Esophagus squamous epithelium (tissue), 5 donors: ENCODE measurements around the gene PSMD12. TPM values are rescaled to one million over a fixed set of nuclear protein-coding genes. Genes with fewer than 3 reads are reported as not detected.

Experiments used
- DNase-seq: peaks from one replicate; lab custom pipeline; 2025; lab: John Stamatoyannopoulos, UW
- H3K27ac ChIP-seq, 4 donors: fragments of 200-600 bp; sonication (generic); one replicate each; pipeline ENCODE4 v1.5.1; 2016 to 2019; ENCODE audit warnings: mild to moderate bottlenecking in 1 of 4
- H3K27me3 ChIP-seq, 4 donors: fragments of 200-600 bp; sonication (generic); 1 replicate in 3 of 4; 2 replicates in 1 of 4; pipeline versions ENCODE4 v1.5.1 to v1.6.0; 2017 to 2021; ENCODE audit warnings: antibody characterized with exemption in 1 of 4
- H3K36me3 ChIP-seq, 3 donors: fragments of 200-600 bp; sonication (generic); one replicate each; pipeline ENCODE4 v1.5.1; 2016 to 2019
- H3K4me1 ChIP-seq, 3 donors: fragments of 200-600 bp; sonication (generic); one replicate each; pipeline ENCODE4 v1.5.1; 2017 to 2019
- H3K4me3 ChIP-seq, 4 donors: fragments of 200-600 bp; sonication (generic); 1 replicate in 3 of 4; 2 replicates in 1 of 4; pipeline ENCODE4 v1.5.1; 2016 to 2019; ENCODE audit warnings: mild to moderate bottlenecking in 2 of 4, moderate library complexity in 1 of 4
- H3K9me3 ChIP-seq, 3 donors: fragments of 200-600 bp; sonication (generic); one replicate each; pipeline ENCODE4 v1.5.1; 2016 to 2019
- POLR2A ChIP-seq, 4 donors: fragments of 450-650 bp; IDR thresholded peaks; one replicate each; pipeline ENCODE4 v1.6.1; 2017; ENCODE audit warnings: antibody characterized with exemption in 4 of 4, mild to moderate bottlenecking in 4 of 4, moderate library complexity in 3 of 4
- WGBS, 2 donors: methylation state at CpG; one replicate each; pipeline ENCODE4 v1.1.5; 2018; 5-methylcytosine and 5-hydroxymethylcytosine counted together
- intact Hi-C: fragments of 100-400 bp; cut with DNase I; formaldehyde crosslinking; loops from one replicate; pipeline ENCODE4 v1.15.0; 2022
- small RNA-seq, 4 donors: library from RNA; depleted of rRNA; stranded (forward); fragments of <200 nt; gene quantifications; one replicate each; pipeline ENCODE3, GENCODE V24; 2016
- total RNA-seq, 4 donors: library from RNA; depleted of rRNA; stranded (reverse); fragments of >200 nt; gene quantifications; one replicate each; pipeline ENCODE4 v1.1.0, GENCODE V29; 2016
- TF ChIP-seq, protein P1 (sequence below), 6 experiments: fragments of 450-650 bp in 4 of 6; fragments of 200-600 bp in 2 of 6; sonication (generic) in 2 of 6; IDR thresholded peaks; one replicate each; pipeline ENCODE4 v1.5.1; 2016 to 2019; ENCODE audit warnings: antibody characterized with exemption in 6 of 6, mild to moderate bottlenecking in 4 of 6, moderate library complexity in 4 of 6
- donor health status: DM: yes; HTN: yes; CAD: no.

PSMD12 gene
- total RNA-seq, 4 donors from 2014 or later: 15.9 to 38.1 (median 25.8) TPM

GRCh38 chr17:67290244-67290643 lies 76.1 kb downstream of the PSMD12 start:
- intact Hi-C loops: no loop called here
- 68 to 93% methylated on average over 3 of the region's 3 CpGs for WGBS, 2 donors
- Histone ChIP-seq H3K27ac (no peak overlapping the region), H3K9me3 (no peaks in the 10 kb centered on the region), H3K4me3 (no peak overlapping the region), H3K4me1 (peaks cover 0 to 31% (median 6%) of the 10 kb centered on the region in 3 donors), H3K27me3 (peaks cover 0 to 26% (median 0%) of the 10 kb centered on the region in 4 donors), H3K36me3 (no peaks in the 10 kb centered on the region)
- TF ChIP-seq POLR2A (IDR thresholded peaks at IDR 0.05): no peak
- TF ChIP-seq, protein P1, sequence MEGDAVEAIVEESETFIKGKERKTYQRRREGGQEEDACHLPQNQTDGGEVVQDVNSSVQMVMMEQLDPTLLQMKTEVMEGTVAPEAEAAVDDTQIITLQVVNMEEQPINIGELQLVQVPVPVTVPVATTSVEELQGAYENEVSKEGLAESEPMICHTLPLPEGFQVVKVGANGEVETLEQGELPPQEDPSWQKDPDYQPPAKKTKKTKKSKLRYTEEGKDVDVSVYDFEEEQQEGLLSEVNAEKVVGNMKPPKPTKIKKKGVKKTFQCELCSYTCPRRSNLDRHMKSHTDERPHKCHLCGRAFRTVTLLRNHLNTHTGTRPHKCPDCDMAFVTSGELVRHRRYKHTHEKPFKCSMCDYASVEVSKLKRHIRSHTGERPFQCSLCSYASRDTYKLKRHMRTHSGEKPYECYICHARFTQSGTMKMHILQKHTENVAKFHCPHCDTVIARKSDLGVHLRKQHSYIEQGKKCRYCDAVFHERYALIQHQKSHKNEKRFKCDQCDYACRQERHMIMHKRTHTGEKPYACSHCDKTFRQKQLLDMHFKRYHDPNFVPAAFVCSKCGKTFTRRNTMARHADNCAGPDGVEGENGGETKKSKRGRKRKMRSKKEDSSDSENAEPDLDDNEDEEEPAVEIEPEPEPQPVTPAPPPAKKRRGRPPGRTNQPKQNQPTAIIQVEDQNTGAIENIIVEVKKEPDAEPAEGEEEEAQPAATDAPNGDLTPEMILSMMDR (IDR thresholded peaks at IDR 0.05): no peak
- DNase-seq: no peak

DNA sequence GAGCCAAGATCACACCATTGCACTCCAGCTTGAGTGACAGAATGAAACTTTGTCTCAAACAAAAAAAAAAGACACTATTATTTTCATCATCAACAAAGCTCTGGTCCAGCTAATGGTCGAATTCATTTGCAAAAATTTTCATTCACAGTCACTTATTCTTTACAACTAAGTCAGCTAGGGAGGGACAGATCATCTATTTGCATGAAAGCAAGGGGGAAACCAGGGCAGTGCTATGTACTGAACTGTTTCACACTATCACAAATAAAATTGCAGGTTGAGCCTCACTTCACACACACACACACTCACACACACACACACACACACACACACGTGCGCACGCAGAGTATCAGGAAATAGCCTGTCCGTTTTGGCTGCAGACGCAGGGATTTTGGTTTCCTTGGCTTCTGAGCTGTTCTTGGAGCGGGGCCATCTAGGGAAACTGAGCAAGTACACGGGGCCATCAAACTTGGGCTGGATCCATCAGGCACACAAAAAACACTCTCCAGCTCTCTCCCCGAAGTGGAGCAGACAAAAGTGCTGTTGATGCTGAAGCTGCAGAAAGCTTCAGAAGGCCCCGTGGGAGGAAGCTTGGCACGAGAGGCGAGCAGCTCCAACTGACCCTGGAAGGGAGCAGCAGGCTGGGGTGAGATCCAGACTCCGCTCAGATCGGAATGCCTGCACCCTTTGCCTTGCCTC lies 77.0 kb downstream of the PSMD12 start:
- DNase-seq: no peak
- intact Hi-C loops: no loop called here
- no peaks in the 10 kb centered on the region for H3K9me3 ChIP-seq
- 7 to 8% methylated on average over 12 to 13 of the region's 14 CpGs for WGBS, 2 donors
- peaks cover 0 to 29% (median 0%) of the 10 kb centered on the region in 4 donors for H3K27me3 ChIP-seq
- peaks cover 0 to 31% (median 6%) of the 10 kb centered on the region in 3 donors for H3K4me1 ChIP-seq
- peak overlapping the region in 1 of 4 donors; percentile 1 for H3K27ac ChIP-seq
- no peaks in the 10 kb centered on the region for H3K36me3 ChIP-seq
- TF ChIP-seq, protein P1 (IDR thresholded peaks at IDR 0.05): no peak
- no peak for TF ChIP-seq POLR2A (IDR thresholded peaks at IDR 0.05)
- peak overlapping the region in 1 of 4 donors; percentile 47 for H3K4me3 ChIP-seq

Small RNA genes lying within 50 kb of the gene (small RNA-seq; reads per million reads assigned to genes)
- gene RF00019: 0 reads per million in 4 donors

Other genes starting within 250 kb of the PSMD12 start
- 10 to 100 TPM; 11.4 to 42.5 (median 26.8) TPM for gene HELZ, start 121.4 kb downstream of the PSMD12 start, total RNA-seq
- 10 to 100 TPM in 3 of 4 donors, 1 to 10 TPM in 1; 9.1 to 15.1 (median 13.3) TPM for gene PITPNC1, start 10.7 kb upstream of the PSMD12 start, total RNA-seq